GM18511 (cell line): ENCODE measurements around the gene SNX20.
A peak's percentile ranks its signal among the peaks of the same experiment; 100 is the strongest.

Experiments
- ATAC-seq: cut with Tn5 transposase; IDR thresholded peaks from one replicate; pipeline ENCODE4 v1.9.1; 2021; ENCODE audit warnings: mild to moderate bottlenecking, moderate library complexity; ENCODE audit not compliant: unreplicated experiment

Gene SNX20

GRCh38 chr16:50681021-50681885 is at the start of gene SNX20:
Gene SNX20, minus strand, starts transcription at chr16:50681312. Its CDS starts 3,786 bp downstream, at chr16:50677526.
- peak; percentile 75 for ATAC-seq

- no peak for ATAC-seq
Measured at GRCh38 chr16:50724306-50724705, 43.2 kb upstream of the SNX20 start.

- ATAC-seq = no peak
Measured at GRCh38 chr16:50722960-50723359, 41.8 kb upstream of the SNX20 start.

- no peak for ATAC-seq
Measured at GRCh38 chr16:50722405-50722737, 41.3 kb upstream of the SNX20 start.

- ATAC-seq = no peak
Measured at GRCh38 chr16:50721549-50722404, 40.7 kb upstream of the SNX20 start.

GRCh38 chr16:50719401-50720337 is 38.6 kb upstream of the SNX20 start:
- ATAC-seq = no peak

GRCh38 chr16:50718761-50719400 is 37.8 kb upstream of the SNX20 start:
- no peak for ATAC-seq

GRCh38 chr16:50718061-50718760 is 37.1 kb upstream of the SNX20 start:
- ATAC-seq = no peak

GRCh38 chr16:50717494-50717893 is 36.4 kb upstream of the SNX20 start:
- no peak for ATAC-seq

GRCh38 chr16:50717091-50717490 is 36.0 kb upstream of the SNX20 start:
- ATAC-seq = no peak

- ATAC-seq = no peak
Measured at GRCh38 chr16:50712956-50713355, 31.8 kb upstream of the SNX20 start.

GRCh38 chr16:50712560-50712898 is 31.4 kb upstream of the SNX20 start:
- ATAC-seq = no peak

GRCh38 chr16:50711862-50712559 is 30.9 kb upstream of the SNX20 start:
- no peak for ATAC-seq

GRCh38 chr16:50711040-50711439 is 29.9 kb upstream of the SNX20 start:
- ATAC-seq = no peak

GRCh38 chr16:50709980-50710379 is 28.9 kb upstream of the SNX20 start:
- no peak for ATAC-seq

GRCh38 chr16:50709061-50709684 is 28.1 kb upstream of the SNX20 start:
- ATAC-seq = peak; percentile 76

- ATAC-seq = peak; percentile 10
Measured at GRCh38 chr16:50708373-50709060, 27.4 kb upstream of the SNX20 start.

GRCh38 chr16:50706250-50706649 is 25.1 kb upstream of the SNX20 start:
- no peak for ATAC-seq
